SK-N-SH (cell line): ENCODE results near the gene CCDC112.

Source experiments
- CTCF ChIP-seq: fragments of 200-600 bp; sonication (generic); IDR thresholded peaks from 2 replicates; pipeline ENCODE4 v1.6.1; 2017; ENCODE audit warnings: antibody characterized with exemption, mild to moderate bottlenecking, moderate library complexity
- EZH2phosphoT487 ChIP-seq: fragments of 200-600 bp; sonication (generic); IDR thresholded peaks from 2 replicates; pipeline ENCODE4 v1.6.1; 2017; ENCODE audit warnings: low read depth, mixed run types, mild to moderate bottlenecking, antibody characterized with exemption, moderate library complexity, borderline replicate concordance
- GATA2 ChIP-seq: sonication (generic); formaldehyde crosslinking; IDR thresholded peaks from 2 replicates; pipeline ENCODE4 v1.5.0; 2020; ENCODE audit warnings: mild to moderate bottlenecking, missing genetic modification reagents
- POLR2AphosphoS5 ChIP-seq: IDR thresholded peaks from 2 replicates; pipeline ENCODE4 v1.6.1; 2012; ENCODE audit warnings: low read depth, low read length
- RAD21 ChIP-seq: IDR thresholded peaks from 2 replicates; pipeline ENCODE4 v1.6.1; 2012; ENCODE audit warnings: mild to moderate bottlenecking, low read length
- RCOR1 ChIP-seq: fragments of 150-350 bp; IDR thresholded peaks from 2 replicates; pipeline ENCODE4 v1.6.1; 2017; ENCODE audit warnings: antibody characterized with exemption, low read length
- REST ChIP-seq: IDR thresholded peaks from 2 replicates; pipeline ENCODE4 v1.6.1; 2012; ENCODE audit warnings: mild to moderate bottlenecking, low read depth, low read length, moderate library complexity
- RFX5 ChIP-seq: IDR thresholded peaks from 2 replicates; pipeline ENCODE4 v1.6.1; 2012; ENCODE audit warnings: mild to moderate bottlenecking, improper control_type of control experiment, low read length
- TAF1 ChIP-seq: IDR thresholded peaks from 2 replicates; pipeline ENCODE4 v1.6.1; 2012; ENCODE audit warnings: low read depth, mild to moderate bottlenecking, low read length, moderate library complexity, borderline replicate concordance
- TF ChIP-seq, protein P1 (sequence below): IDR thresholded peaks from 2 replicates; pipeline ENCODE4 v1.4.0; 2012; ENCODE audit warnings: low read depth

DNA sequence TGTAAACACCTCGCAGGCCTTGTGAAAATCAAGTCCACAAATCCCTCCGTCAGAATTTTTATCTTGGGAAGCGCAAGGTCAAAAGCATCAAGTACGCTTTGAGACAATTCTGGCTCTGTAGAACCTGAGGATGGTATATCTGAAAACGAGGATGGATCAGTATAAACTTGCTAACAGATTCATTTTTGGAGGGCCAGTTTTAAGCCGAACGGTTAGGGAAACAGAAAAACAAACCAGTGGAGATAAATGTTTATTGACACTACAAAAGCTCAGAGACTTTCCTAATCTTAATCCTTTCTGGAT lies 33.4 kb downstream of the CCDC112 start:
- TF ChIP-seq CTCF (no peak), EZH2phosphoT487 (no peak), TAF1 (no peak), GATA2 (CRISPR knock-in tag) (no peak), RAD21 (no peak), POLR2AphosphoS5 (no peak), RCOR1 (no peak), RFX5 (no peak), REST (no peak)
- TF ChIP-seq, protein P1, sequence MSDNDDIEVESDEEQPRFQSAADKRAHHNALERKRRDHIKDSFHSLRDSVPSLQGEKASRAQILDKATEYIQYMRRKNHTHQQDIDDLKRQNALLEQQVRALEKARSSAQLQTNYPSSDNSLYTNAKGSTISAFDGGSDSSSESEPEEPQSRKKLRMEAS: no peak
